HepG2 (cell line): ENCODE results near the gene COA4. TPM values are rescaled to one million over a fixed set of nuclear protein-coding genes. Genes with fewer than 3 reads are reported as not detected.

ENCODE experiments used
- ARHGAP35 ChIP-seq: sonication (generic); formaldehyde crosslinking; IDR thresholded peaks from 2 replicates; pipeline ENCODE4 v1.9.0; 2022; ENCODE audit warnings: mild to moderate bottlenecking, inconsistent platforms, moderate library complexity, missing genetic modification reagents, borderline replicate concordance
- ATF2 ChIP-seq: sonication (generic); formaldehyde crosslinking; IDR thresholded peaks from 2 replicates; pipeline ENCODE4 v1.4.0; 2020; ENCODE audit warnings: missing genetic modification reagents
- ATF5 ChIP-seq: sonication (generic); formaldehyde crosslinking; IDR thresholded peaks from 2 replicates; pipeline ENCODE4 v1.4.0; 2020; ENCODE audit warnings: mild to moderate bottlenecking, low read depth, missing genetic modification reagents
- CSRNP2 ChIP-seq: sonication (generic); formaldehyde crosslinking; conservative IDR thresholded peaks from 2 replicates; pipeline ENCODE4 v1.8.0; 2022; ENCODE audit warnings: low read depth, missing genetic modification reagents
- ETV6 ChIP-seq: sonication (generic); formaldehyde crosslinking; conservative IDR thresholded peaks from 2 replicates; pipeline ENCODE4 v1.4.0; 2020; ENCODE audit warnings: missing genetic modification reagents
- HNRNPH1 ChIP-seq: fragments of 200-400 bp; formaldehyde crosslinking; optimal IDR thresholded peaks from 2 replicates; pipeline ENCODE3; 2017; ENCODE audit warnings: mild to moderate bottlenecking, low read depth, low read length
- KDM5B ChIP-seq: sonication (generic); formaldehyde crosslinking; IDR thresholded peaks from 2 replicates; pipeline ENCODE4 v1.4.0; 2020; ENCODE audit warnings: missing genetic modification reagents, mild to moderate bottlenecking, borderline replicate concordance
- KDM6A ChIP-seq: IDR thresholded peaks from 2 replicates; pipeline ENCODE4 v1.6.1; 2016; ENCODE audit warnings: low read depth
- PCBP1 ChIP-seq: fragments of 200-400 bp; formaldehyde crosslinking; IDR thresholded peaks from 2 replicates; pipeline ENCODE4 v1.6.1; 2017; ENCODE audit warnings: mild to moderate bottlenecking, low read depth, low read length, borderline replicate concordance
- POGZ ChIP-seq: sonication (generic); formaldehyde crosslinking; IDR thresholded peaks from 2 replicates; pipeline ENCODE4 v1.4.0; 2020; ENCODE audit warnings: mild to moderate bottlenecking, missing genetic modification reagents
- TOE1 ChIP-seq: sonication (generic); formaldehyde crosslinking; IDR thresholded peaks from 2 replicates; pipeline ENCODE4 v1.4.0; 2020; ENCODE audit warnings: mild to moderate bottlenecking, missing genetic modification reagents
- U2AF2 ChIP-seq: fragments of 200-400 bp; formaldehyde crosslinking; IDR thresholded peaks from 2 replicates; pipeline ENCODE4 v1.6.1; 2017; ENCODE audit warnings: low read depth, mild to moderate bottlenecking, low read length
- USF2 ChIP-seq, 2 experiments: sonication (generic) in 1 of 2; formaldehyde crosslinking in 1 of 2; IDR thresholded peaks; 2 replicates each; pipeline versions ENCODE4 v1.5.1 to v1.6.1; 2011 to 2020; ENCODE audit warnings: borderline replicate concordance in 1 of 2, low read depth in 1 of 2, low read length in 1 of 2, mild to moderate bottlenecking in 1 of 2, missing genetic modification reagents in 1 of 2, moderate library complexity in 1 of 2
- YEATS4 ChIP-seq: sonication (generic); formaldehyde crosslinking; IDR thresholded peaks from 2 replicates; pipeline ENCODE4 v1.4.0; 2020; ENCODE audit warnings: missing genetic modification reagents, borderline replicate concordance
- ZC3H4 ChIP-seq: sonication (generic); formaldehyde crosslinking; IDR thresholded peaks from 2 replicates; pipeline ENCODE4 v1.4.0; 2020; ENCODE audit warnings: missing genetic modification reagents, borderline replicate concordance
- ZFP41 ChIP-seq: sonication (generic); formaldehyde crosslinking; IDR thresholded peaks from 2 replicates; pipeline ENCODE4 v1.4.0; 2020; ENCODE audit warnings: mild to moderate bottlenecking, missing genetic modification reagents, borderline replicate concordance
- ZNF17 ChIP-seq: sonication (generic); formaldehyde crosslinking; IDR thresholded peaks from 2 replicates; pipeline ENCODE4 v1.5.0; 2020; ENCODE audit warnings: mild to moderate bottlenecking, missing genetic modification reagents
- ZNF468 ChIP-seq: sonication (generic); formaldehyde crosslinking; IDR thresholded peaks from 2 replicates; pipeline ENCODE4 v1.8.0; 2022; ENCODE audit warnings: mild to moderate bottlenecking, moderate library complexity, missing genetic modification reagents
- ZNF484 ChIP-seq: sonication (generic); formaldehyde crosslinking; IDR thresholded peaks from 2 replicates; pipeline ENCODE4 v1.5.1; 2020; ENCODE audit warnings: mild to moderate bottlenecking, low read depth, missing genetic modification reagents, borderline replicate concordance
- ZNF513 ChIP-seq: sonication (generic); formaldehyde crosslinking; conservative IDR thresholded peaks from 2 replicates; pipeline ENCODE4 v1.5.0; 2020; ENCODE audit warnings: missing genetic modification reagents
- polyA plus RNA-seq, 8 experiments: library from polyadenylated mRNA; depleted of rRNA in 3 of 8; stranded (reverse) in 7 of 8; unstranded in 1 of 8; fragments of >200 nt; fragmentation: Illumina TruSeq in 4 of 8; extraction: Trizol in 4 of 8; gene quantifications; 2 replicates each; pipeline versions ENCODE4 v1.2.1 to v1.2.3, GENCODE V29; 2011 to 2016; ENCODE audit warnings: low read depth in 4 of 8, missing spikeins in 1 of 8, mixed read lengths in 1 of 8; ENCODE audit not compliant: insufficient read depth in 1 of 8
- total RNA-seq, 5 experiments: library from RNA; depleted of rRNA; stranded (reverse); fragments of >200 nt; fragmentation: Illumina TruSeq; extraction: Trizol; gene quantifications; 2 replicates each; pipeline ENCODE4 v1.2.3, GENCODE V29; 2016; ENCODE audit warnings: low read depth in 1 of 5

Gene COA4
- total and polyA plus RNA-seq, 2 of the 13 experiments (the other 11 are each of a cell fraction or from before 2014, with no cell fraction given), result 107 to 109 TPM

GRCh38 chr11:73876424-73877310 lies at the start of gene COA4, which contains the start of gene PAAF1 (continued):
- TF ChIP-seq ZNF484 (CRISPR knock-in tag), result no peak; the same call in 1 of the 2 replicates
- peak; percentile 98 for TF ChIP-seq YEATS4 (CRISPR knock-in tag)
- TF ChIP-seq U2AF2, result no peak
- TF ChIP-seq POGZ (CRISPR knock-in tag), result peak; percentile 80; the same call in 1 of the 2 replicates
- peak; percentile 41; the same call in 1 of the 2 replicates for TF ChIP-seq ARHGAP35
- TF ChIP-seq ZNF17 (CRISPR knock-in tag), result 0 out of 2 replicates have a peak, but pooled peaks have one; percentile 37
- TF ChIP-seq ATF5 (CRISPR knock-in tag), result no peak
- no peak for TF ChIP-seq TOE1 (CRISPR knock-in tag)
- no peak for TF ChIP-seq ZNF513 (CRISPR knock-in tag)
- TF ChIP-seq USF2 (IDR thresholded peaks at IDR 0.05; ENCODE audit: low read depth, low read length), result no peak
- TF ChIP-seq USF2 (CRISPR knock-in tag; IDR thresholded peaks at IDR 0.05; ENCODE audit: borderline replicate concordance), result no peak
- peak; percentile 93 for TF ChIP-seq KDM5B
- TF ChIP-seq ATF2 (CRISPR knock-in tag), result peak; percentile 33; the same call in 1 of the 2 replicates
- TF ChIP-seq ZNF468 (CRISPR knock-in tag), result no peak
- no peak for TF ChIP-seq CSRNP2
- peak; percentile 64 for TF ChIP-seq HNRNPH1
- TF ChIP-seq ZFP41 (CRISPR knock-in tag), result peak; percentile 77; the same call in 1 of the 2 replicates
- no peak for TF ChIP-seq ZC3H4 (CRISPR knock-in tag)
- TF ChIP-seq PCBP1, result peak; percentile 87
- no peak; the same call in 1 of the 2 replicates for TF ChIP-seq ETV6 (CRISPR knock-in tag)
- 0 out of 2 replicates have a peak, but pooled peaks have one; percentile 24 for TF ChIP-seq KDM6A (CRISPR knock-in tag)
